WTC11 (cell line): ENCODE measurements around the gene TMEM185B. TPM values are rescaled to one million over a fixed set of nuclear protein-coding genes. Genes with fewer than 3 reads are reported as not detected.

Source experiments
- ATAC-seq: fragments of 200-7000 bp; cut with Tn5 transposase; 2 replicates; pipeline ENCODE4 v1.10.0; 2021; ENCODE audit warnings: mild to moderate bottlenecking, moderate library complexity
- CTCF ChIA-PET: fragments of 300-600 bp; sonication (Branson Sonifier 250); formaldehyde crosslinking; loops from one replicate; lab custom pipeline; 2021; ENCODE audit warnings: antibody characterized with exemption; lab: Charles Lee
- POLR2A ChIA-PET: fragments of 350-600 bp; sonication (Branson Sonifier 250); formaldehyde crosslinking; loops from one replicate; lab custom pipeline; 2021; ENCODE audit warnings: antibody characterized with exemption; lab: Charles Lee
- DNase-seq: peaks from one replicate; pipeline ENCODE4 v3.0.0; 2021; ENCODE audit warnings: low spot score
- H3K27ac Mint-ChIP-seq: 2 replicates; pipeline ENCODE4 v1.8.0; 2021; ENCODE audit warnings: mixed read lengths
- H3K27me3 Mint-ChIP-seq: 2 replicates; pipeline ENCODE4 v1.8.0; 2021; ENCODE audit warnings: low read depth, mild to moderate bottlenecking, moderate library complexity, mixed read lengths
- H3K36me3 Mint-ChIP-seq: 2 replicates; pipeline ENCODE4 v1.8.0; 2021; ENCODE audit warnings: mixed read lengths
- H3K4me1 Mint-ChIP-seq: 2 replicates; pipeline ENCODE4 v1.8.0; 2022; ENCODE audit warnings: mixed read lengths
- H3K4me3 Mint-ChIP-seq: 2 replicates; pipeline ENCODE4 v1.8.0; 2021; ENCODE audit warnings: mild to moderate bottlenecking, moderate library complexity, mixed read lengths
- H3K9me3 Mint-ChIP-seq: 2 replicates; pipeline ENCODE4 v1.8.0; 2021; ENCODE audit warnings: mixed read lengths
- ATF6 ChIP-seq: sonication (generic); formaldehyde crosslinking; IDR thresholded peaks from 2 replicates; pipeline ENCODE4 v1.8.1; 2023; ENCODE audit warnings: mild to moderate bottlenecking, missing genetic modification reagents
- CTCF ChIP-seq: fragments of 200-600 bp; IDR thresholded peaks from 2 replicates; pipeline ENCODE4 v1.8.0; 2022; ENCODE audit warnings: antibody characterized with exemption
- IRF1 ChIP-seq: sonication (generic); formaldehyde crosslinking; IDR thresholded peaks from 2 replicates; pipeline ENCODE4 v1.8.0; 2023; ENCODE audit warnings: missing genetic modification reagents
- IRF2 ChIP-seq: sonication (generic); formaldehyde crosslinking; IDR thresholded peaks from 2 replicates; pipeline ENCODE4 v1.8.0; 2022; ENCODE audit warnings: low read depth, missing genetic modification reagents, borderline replicate concordance
- NFATC4 ChIP-seq: fragments of 250-450 bp; sonication (Bioruptor Pico); IDR thresholded peaks from 2 replicates; pipeline ENCODE4 v1.9.0; 2021; ENCODE audit warnings: mild to moderate bottlenecking
- NFE2L1 ChIP-seq: sonication (generic); formaldehyde crosslinking; IDR thresholded peaks from 2 replicates; pipeline ENCODE4 v1.8.1; 2023; ENCODE audit warnings: missing genetic modification reagents
- PREB ChIP-seq: sonication (generic); formaldehyde crosslinking; IDR thresholded peaks from 2 replicates; pipeline ENCODE4 v1.8.1; 2022; ENCODE audit warnings: mild to moderate bottlenecking, missing genetic modification reagents, moderate library complexity, borderline replicate concordance
- TEAD1 ChIP-seq: sonication (generic); formaldehyde crosslinking; IDR thresholded peaks from 2 replicates; pipeline ENCODE4 v1.8.0; 2022; ENCODE audit warnings: mild to moderate bottlenecking, missing genetic modification reagents
- USF2 ChIP-seq: sonication (generic); formaldehyde crosslinking; IDR thresholded peaks from 2 replicates; pipeline ENCODE4 v1.8.1; 2023; ENCODE audit warnings: mild to moderate bottlenecking, missing genetic modification reagents, moderate library complexity
- ZNF416 ChIP-seq: fragments of 250-450 bp; sonication (Bioruptor Pico); IDR thresholded peaks from 2 replicates; pipeline ENCODE4 v1.9.0; 2021; ENCODE audit warnings: mild to moderate bottlenecking, inconsistent platforms
- ZNF423 ChIP-seq: fragments of 250-450 bp; sonication (Bioruptor Pico); IDR thresholded peaks from 2 replicates; pipeline ENCODE4 v2.1.2; 2022; ENCODE audit warnings: mild to moderate bottlenecking, moderate library complexity
- ZNF425 ChIP-seq: fragments of 250-450 bp; sonication (Bioruptor Pico); conservative IDR thresholded peaks from 2 replicates; pipeline ENCODE4 v1.9.0; 2021; ENCODE audit warnings: mild to moderate bottlenecking
- total RNA-seq: library from RNA; stranded (reverse); gene quantifications from 3 replicates; pipeline ENCODE4 v1.2.3, GENCODE V29; 2021

TMEM185B gene
- total RNA-seq, 1 experiment from 2014 or later: 9.9 TPM

GRCh38 chr2:120228503-120228902 lies 5.3 kb upstream of the TMEM185B start:
- no peak overlapping the region for H3K27ac Mint-ChIP-seq
- H3K36me3 Mint-ChIP-seq: no peaks in the 10 kb centered on the region
- ATAC-seq: no peak
- no peaks in the 10 kb centered on the region for H3K9me3 Mint-ChIP-seq
- no peak for TF ChIP-seq IRF1 (CRISPR knock-in tag)
- TF ChIP-seq IRF2 (CRISPR knock-in tag): no peak
- no peak for TF ChIP-seq ZNF423 (CRISPR knock-in tag)
- no peak for TF ChIP-seq USF2 (CRISPR knock-in tag)
- TF ChIP-seq ZNF416 (CRISPR knock-in tag): no peak
- ChIA-PET CTCF (interaction anchor here (1.8 kb wide), 1 partner anchor 84 kb away, joined by 8 read pairs; no protein-coding TSS in a partner anchor), POLR2A (no interaction called here)
- no peak overlapping the region for H3K4me3 Mint-ChIP-seq
- H3K4me1 Mint-ChIP-seq: peaks cover 5% of the 10 kb centered on the region; the same call in 1 of the 2 replicates
- peaks cover 37% of the 10 kb centered on the region for H3K27me3 Mint-ChIP-seq
- no peak for DNase-seq

GRCh38 chr2:120227111-120227991 lies 4.2 kb upstream of the TMEM185B start:
- Mint-ChIP-seq H3K4me3 (no peak overlapping the region), H3K36me3 (peaks cover 3% of the 10 kb centered on the region), H3K9me3 (peaks cover 3% of the 10 kb centered on the region), H3K27me3 (peaks cover 42% of the 10 kb centered on the region)
- CTCF ChIA-PET: interaction anchor here (0.9 to 1.8 kb wide), 3 partner anchors 21 to 85 kb away, joined by 3 to 8 read pairs (median 3); no protein-coding TSS in a partner anchor
- ATAC-seq: no peak
- POLR2A ChIA-PET: interaction anchor here (1.2 kb wide), 1 partner anchor 25 kb away, joined by 3 read pairs; the partner anchor contains the start of gene RALB
- no peak for TF ChIP-seq NFE2L1 (CRISPR knock-in tag)
- no peak for TF ChIP-seq NFATC4 (CRISPR knock-in tag)
- no peak for TF ChIP-seq ZNF425 (CRISPR knock-in tag)
- no peak for TF ChIP-seq PREB
- no peak for TF ChIP-seq ATF6
- no peak for TF ChIP-seq CTCF
- TF ChIP-seq TEAD1: no peak
- TF ChIP-seq, all 79 proteins: peak for 0
- Mint-ChIP-seq H3K4me1 (peaks cover 6% of the 10 kb centered on the region), H3K27ac (no peak overlapping the region)
- no peak for DNase-seq
